Raji (cell line): ENCODE data around the gene CDK19.

Source experiments
- POLR2A ChIP-seq: IDR thresholded peaks from 2 replicates; pipeline ENCODE4 v1.6.1; 2011; ENCODE audit warnings: low read depth, low read length, control low read depth; ENCODE audit not compliant: insufficient read depth

CDK19 gene

DNA sequence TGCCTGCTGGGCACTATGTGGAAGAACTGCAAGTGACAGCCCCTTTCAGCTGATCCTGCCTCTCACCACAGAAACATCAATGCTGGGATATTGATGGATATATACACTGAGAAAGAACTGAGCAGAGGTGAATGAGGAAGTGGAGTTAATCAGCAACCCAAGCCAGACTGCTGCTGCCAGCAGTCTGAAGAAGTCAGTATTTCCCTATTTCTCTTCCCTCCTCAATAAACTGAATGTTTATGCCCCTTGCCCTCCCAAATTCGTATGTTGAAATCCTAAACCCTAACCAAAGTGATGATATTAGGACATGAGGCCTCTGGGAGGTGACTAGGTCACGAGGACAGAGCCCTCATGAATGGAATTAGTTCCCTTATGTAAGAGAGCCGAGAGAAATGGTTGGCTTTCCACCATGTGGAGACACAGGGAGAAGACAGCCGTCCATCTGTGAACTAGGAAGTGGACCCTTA lies 76.3 kb downstream of the CDK19 start:
- TF ChIP-seq POLR2A: no peak

DNA sequence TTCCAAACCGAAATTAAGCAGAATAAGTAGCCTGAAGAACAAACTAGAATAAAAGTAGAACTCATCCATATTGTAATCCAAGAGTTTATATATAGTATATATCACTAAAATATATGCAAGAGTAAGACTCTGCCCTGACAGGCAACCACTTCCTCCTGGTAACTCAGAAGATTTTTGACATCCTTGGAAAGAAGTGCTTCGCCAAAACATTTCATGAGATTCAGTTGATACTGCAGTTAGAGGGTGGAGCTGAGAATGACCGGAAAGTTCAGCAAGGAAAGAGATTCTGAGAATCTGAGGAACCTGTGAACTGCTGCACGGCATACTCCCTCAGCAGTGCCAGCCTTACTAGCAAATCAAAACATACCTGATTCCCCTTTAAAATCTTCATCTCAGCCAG lies 79.6 kb downstream of the CDK19 start:
- no peak for TF ChIP-seq POLR2A

DNA sequence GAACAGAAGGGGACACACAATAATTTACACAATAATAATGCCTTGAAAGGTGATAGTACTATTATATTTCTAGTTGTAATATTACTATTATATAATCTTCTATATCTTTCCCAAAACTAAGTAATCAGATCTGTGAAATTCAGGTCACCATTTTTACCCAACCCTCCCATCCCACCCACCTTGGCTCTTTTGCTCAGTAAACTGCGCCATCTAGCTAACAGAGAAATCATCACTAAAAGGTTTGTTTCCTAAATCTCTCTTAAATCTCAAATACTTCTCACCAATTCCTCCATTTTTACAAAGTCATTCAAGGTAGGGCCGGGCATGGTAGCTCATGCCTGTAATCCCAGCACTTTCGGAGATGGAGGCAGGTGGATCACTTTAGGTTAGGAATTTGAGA lies 83.4 kb downstream of the CDK19 start:
- TF ChIP-seq POLR2A: no peak

DNA sequence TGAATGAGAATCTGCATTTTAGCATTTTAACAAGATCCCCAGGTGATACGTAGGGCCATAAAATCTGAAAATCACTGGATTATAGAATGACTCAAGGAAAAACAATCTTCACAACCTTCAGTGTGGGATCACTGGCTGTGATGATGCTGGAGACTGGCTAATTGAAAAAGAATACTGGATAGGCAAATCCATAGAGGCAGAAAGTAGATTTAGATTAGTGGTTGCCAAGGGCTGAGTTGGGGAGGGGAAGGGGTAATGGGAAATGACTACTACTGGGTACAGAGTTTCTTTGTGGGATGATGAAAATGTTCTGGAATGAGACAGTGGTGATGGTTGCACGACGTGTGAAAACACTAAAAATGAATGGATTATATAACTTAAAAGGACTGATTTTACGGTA lies 84.1 kb downstream of the CDK19 start:
- no peak for TF ChIP-seq POLR2A

DNA sequence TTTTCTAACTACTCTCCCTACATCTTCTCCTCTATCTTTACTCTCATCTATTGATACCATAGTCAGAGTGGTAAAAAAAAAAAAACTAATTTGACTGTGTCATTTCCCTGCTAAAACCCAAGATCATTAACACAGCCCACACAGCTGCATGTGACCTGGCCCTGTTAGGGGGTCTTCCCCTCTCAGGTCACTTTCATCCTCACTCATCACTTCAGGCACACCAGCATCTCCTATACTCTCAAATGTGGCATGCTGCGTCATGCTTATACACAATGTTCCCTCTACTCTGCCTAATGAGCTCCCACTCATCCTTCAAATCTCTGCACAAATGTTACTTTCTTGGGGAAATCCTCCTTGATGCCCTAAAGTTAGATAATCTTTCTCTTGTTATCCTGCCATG lies 86.8 kb downstream of the CDK19 start:
- TF ChIP-seq POLR2A: no peak

DNA sequence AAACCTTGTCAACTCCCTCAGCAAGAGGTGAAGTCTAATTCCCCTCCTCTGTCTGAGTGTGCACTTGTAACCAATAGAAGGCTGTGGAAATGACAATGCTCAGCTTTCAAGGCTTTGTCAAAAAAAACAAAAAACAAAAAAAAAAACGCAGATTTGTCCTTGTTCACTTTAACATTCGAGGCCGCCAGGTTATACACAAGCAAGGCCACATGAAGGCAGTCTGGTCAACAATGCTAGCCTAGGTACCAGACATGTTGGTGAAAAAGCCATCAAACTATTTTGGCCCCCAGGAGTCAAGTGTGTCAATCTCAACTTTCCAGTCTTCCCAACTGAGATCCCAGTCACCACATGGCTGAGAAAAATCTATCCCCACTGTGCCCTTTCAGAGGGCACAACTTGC lies 92.3 kb downstream of the CDK19 start:
- TF ChIP-seq POLR2A: no peak

DNA sequence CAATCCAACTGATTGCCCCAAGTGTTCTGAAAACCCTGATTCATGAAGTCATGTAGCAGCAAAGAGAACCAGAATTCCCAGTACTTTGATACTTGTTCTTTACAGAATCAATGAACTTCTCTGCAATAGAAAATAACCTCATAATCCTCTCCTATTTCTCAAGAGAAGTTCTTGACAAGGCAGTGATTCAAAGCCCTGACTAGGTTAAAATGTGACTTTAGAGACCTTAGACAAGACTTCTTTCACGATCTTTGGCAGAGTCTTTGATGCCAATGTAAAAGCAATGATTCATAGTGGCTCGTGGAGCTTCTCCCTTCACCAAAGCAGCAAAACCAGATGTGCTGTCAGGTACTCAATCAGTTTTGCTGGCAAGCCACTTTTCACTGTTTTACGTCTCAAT lies 95.2 kb downstream of the CDK19 start:
- no peak for TF ChIP-seq POLR2A

DNA sequence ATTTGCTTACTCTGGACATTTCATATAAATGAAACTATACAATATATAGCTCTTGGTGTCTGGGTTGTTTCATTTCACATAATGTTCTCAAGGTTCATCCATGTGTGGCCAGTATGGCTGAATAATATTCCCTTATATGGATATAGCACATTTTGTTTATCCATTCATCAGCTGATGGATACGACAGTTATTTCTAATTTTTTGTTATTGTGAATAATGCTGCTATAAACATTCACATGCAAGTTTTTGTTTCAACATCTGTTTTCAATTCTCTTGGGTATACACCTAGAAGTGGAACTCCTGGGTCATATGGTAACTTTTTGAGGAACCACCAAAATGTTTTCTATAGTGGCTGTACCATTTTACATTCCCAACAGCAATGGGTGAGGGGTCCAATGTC lies 101.1 kb downstream of the CDK19 start:
- no peak for TF ChIP-seq POLR2A

DNA sequence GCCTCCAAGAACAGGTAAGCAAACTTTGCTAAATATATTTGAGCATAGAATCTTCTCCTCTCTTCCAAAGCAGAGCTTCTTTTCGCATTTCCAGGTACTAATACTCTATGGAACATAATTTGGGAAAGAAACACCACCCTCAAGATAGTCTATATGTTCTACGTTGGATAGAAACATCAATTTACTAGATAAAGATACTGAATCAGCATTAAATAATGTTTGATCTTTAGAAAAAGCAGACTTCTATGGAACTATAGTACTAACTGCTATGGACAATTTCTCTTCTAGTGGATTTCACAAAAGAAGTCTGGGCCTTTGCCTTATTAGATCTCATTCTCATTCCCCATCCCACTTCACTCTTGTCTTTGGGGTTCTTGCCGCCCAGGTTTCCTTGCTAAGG lies 103.0 kb downstream of the CDK19 start:
- no peak for TF ChIP-seq POLR2A

DNA sequence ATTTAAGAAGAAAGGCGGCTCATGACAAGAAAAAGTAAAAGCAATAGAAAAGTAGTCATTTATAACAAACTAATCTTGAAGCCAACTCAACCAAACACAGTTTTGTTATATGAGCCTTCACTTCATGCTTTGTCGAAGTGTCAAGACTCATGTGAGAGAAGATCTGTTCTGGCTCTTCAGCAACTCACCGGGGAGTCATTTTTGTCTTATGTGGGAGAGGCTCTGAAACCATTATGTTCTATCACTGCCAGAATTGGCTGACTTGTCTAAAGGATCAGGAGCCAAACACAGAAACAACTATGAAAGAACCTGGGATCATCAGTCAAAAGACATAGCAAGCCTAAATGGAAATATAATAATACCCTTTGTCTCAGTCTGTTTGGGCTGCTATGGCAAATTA lies 105.2 kb downstream of the CDK19 start:
- TF ChIP-seq POLR2A: no peak

DNA sequence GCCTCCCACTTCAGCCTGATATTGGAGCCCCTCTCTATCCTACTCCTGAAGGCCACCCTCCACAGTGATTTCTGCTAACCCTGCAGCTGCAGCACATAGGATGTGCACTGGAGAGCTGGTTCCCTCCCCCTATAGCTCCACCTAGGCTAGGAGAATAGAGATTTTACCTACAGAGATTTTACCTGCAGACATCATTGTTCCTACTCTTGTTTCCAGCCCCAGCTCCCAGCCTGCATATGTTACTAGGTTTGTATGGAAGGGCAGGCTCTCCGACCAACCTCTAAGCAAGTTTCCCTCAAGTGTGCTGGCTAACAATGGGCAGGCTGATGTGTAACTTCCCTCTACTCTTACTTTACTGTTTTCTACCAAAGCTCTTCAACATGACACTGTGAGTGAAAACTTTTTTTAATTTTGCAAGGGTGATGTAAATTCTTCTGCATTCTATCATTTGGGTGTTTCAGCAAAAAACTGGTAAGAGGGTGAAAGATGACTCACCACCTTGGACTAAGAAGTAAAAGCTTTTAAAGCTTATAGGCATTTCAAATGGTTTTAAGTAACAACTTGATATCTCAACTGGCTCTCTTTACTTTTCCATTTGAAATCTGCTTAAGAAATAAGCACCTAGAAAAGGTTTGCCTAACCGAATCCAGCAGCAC lies 106.8 kb downstream of the CDK19 start:
- no peak for TF ChIP-seq POLR2A

DNA sequence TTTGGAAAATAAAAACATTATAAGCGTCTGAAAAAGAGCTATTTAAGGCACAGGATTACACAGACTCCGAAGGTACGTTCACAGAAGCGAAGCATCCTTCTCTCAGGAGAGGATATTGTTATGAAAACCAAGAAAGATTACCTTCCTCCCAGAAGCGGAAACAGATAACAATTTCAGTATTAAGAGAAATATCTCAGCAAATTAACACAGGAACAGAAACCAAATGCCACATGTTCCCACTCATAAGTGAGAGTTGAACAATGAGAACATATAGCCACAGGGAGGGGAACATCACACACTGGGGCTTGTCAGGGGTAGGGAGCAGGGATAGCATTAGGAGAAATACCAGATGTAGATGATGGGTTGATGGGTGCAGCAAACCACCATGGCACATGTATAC lies 109.7 kb downstream of the CDK19 start:
- no peak for TF ChIP-seq POLR2A

DNA sequence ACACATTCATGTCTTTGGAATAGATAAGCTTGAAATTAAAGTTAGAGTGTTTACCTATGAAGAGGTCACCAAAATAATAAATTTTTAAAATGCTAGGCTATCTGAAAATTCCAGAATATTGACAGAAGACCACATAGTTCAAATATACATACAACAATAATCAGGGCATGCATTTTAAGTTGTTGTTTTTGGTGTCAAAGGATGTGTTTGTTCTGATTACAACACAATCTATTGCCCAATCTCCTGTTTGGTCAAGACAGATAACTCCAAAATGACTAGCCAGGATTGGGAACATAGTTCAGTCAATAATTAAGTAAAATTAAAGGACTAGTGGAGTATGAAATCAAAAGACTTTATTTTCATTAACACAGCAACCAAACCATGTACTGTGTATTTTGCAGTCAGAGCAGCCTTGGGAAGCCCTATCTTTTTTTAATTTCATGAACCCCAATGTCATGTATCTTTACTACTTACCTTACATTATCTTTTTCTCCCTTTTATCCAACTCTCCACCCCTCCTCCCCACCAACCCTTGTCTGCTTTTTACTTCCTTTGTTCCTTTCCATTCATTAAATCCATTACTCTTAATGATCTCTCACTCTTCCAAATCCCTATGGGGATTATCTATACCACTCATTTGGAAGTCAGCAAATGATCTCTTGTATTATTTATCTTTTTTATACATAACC lies 111.2 kb downstream of the CDK19 start:
- TF ChIP-seq POLR2A: no peak

DNA sequence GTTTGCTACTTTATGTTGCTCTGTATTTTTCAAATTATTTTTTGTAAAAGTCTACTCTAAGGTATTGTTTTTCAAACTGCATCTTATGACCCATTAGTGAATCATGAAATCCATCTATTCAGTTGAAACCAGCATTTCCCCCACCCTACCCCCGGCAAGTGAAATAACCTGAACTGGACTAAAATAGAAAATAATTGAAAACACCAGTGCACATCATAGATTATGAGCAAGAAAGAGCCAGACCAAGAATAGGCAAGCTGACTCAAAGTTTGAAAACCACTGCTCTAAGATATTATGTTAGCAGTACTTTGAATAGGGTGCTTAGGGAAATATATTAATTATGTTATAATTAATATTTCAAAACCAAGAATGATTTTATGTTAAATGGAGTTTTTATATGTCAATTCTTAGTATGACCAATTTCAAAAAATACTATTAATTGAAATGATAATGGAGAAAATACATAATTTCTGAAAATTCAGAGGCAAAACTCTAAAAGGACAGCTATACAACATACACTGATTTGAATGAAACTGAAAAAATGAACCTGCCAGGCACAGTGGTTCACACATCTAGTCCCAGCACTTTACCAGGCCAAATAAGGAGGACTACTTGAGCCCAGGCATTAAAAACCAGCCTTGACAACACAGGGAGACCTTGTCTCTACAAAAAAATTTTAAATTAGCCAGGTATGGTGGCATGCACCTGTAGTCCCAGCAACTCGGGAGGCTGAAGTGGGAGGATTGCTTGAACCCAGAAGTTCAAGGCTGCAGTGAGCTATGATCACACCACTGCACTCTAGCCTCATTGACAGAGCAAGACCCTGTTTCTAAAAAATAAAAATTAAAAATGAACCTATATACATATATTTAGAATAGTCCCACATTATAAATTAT lies 112.0 kb downstream of the CDK19 start:
- TF ChIP-seq POLR2A: no peak

DNA sequence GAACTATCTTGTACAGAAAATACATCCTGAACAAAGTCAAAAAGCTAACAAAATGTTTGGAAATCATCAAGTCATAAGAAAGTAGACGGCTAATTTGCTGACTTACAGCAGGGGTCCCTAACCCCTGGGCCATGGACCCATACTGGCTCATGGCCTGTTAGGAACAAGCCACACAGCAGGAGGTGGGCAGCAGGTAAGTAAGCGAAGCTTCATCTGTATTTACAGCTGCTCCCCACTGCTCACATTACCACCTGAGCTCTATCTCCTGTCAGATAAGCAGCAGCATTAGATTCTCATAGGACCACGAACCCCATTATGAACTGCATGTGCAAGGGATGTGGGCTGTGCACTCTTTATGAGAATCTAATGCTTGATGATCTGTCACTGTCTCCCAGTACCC lies 115.5 kb downstream of the CDK19 start:
- TF ChIP-seq POLR2A: no peak

DNA sequence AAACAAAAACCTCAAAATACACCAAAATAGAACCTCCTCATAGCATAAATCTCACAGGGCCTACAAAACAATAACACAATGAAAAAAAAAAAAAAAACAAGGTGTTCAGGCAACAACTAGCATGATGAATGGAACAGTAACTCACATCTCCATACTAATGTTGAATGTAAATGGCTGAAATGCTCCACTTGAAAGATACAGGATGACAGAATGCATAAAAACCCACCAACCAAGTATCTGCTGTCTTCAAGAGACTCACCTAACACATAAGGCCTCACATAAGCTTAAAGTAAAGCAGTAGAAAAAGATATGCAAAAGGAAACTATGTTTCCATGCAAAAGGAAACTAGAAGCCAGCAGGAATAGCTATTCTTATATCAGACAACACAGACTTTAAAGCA lies 121.3 kb downstream of the CDK19 start:
- TF ChIP-seq POLR2A: no peak
